Measurements from ENCODE around the gene UBXN10. TPM values are rescaled to one million over a fixed set of nuclear protein-coding genes. Genes with fewer than 3 reads are reported as not detected.
A peak's percentile ranks its signal among the peaks of the same experiment; 100 is the strongest.

Gene UBXN10
- total RNA-seq, 1 donor from 2014 or later = 0.37 TPM

- no peaks in the 10 kb centered on the region for H4K20me1 ChIP-seq (ENCODE audit: low read depth)
- H3K4me3 ChIP-seq = no peak overlapping the region
- no peaks in the 10 kb centered on the region for H3K36me3 ChIP-seq
- DNase-seq (ENCODE audit: low spot score) = no peak
- no peak overlapping the region for H3K27ac ChIP-seq
- Mint-ChIP-seq H3K27ac (no peak overlapping the region), H3K4me3 (no peak overlapping the region), H3K36me3 (no peaks in the 10 kb centered on the region), H3K4me1 (no peaks in the 10 kb centered on the region), H3K9me3 (no peaks in the 10 kb centered on the region), H3K27me3 (ENCODE audit: insufficient read depth, low read depth) (peaks cover 5% of the 10 kb centered on the region)
- no peaks in the 10 kb centered on the region for H3K4me1 ChIP-seq
- no peaks in the 10 kb centered on the region for H3K79me2 ChIP-seq (ENCODE audit: low read depth)
- H3K27me3 ChIP-seq = no peaks in the 10 kb centered on the region
- H3K9ac ChIP-seq = no peak overlapping the region
- TF ChIP-seq EZH2 (IDR thresholded peaks at IDR 0.05) = no peak
- TF ChIP-seq EZH2phosphoT487 (IDR thresholded peaks at IDR 0.05) = no peak
- TF ChIP-seq, protein P1, sequence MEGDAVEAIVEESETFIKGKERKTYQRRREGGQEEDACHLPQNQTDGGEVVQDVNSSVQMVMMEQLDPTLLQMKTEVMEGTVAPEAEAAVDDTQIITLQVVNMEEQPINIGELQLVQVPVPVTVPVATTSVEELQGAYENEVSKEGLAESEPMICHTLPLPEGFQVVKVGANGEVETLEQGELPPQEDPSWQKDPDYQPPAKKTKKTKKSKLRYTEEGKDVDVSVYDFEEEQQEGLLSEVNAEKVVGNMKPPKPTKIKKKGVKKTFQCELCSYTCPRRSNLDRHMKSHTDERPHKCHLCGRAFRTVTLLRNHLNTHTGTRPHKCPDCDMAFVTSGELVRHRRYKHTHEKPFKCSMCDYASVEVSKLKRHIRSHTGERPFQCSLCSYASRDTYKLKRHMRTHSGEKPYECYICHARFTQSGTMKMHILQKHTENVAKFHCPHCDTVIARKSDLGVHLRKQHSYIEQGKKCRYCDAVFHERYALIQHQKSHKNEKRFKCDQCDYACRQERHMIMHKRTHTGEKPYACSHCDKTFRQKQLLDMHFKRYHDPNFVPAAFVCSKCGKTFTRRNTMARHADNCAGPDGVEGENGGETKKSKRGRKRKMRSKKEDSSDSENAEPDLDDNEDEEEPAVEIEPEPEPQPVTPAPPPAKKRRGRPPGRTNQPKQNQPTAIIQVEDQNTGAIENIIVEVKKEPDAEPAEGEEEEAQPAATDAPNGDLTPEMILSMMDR (IDR thresholded peaks at IDR 0.05) = no peak
- H3K9me3 ChIP-seq (ENCODE audit: low read depth) = no peaks in the 10 kb centered on the region
- no peak overlapping the region for H2AFZ ChIP-seq (replicated peaks)
- H3F3A ChIP-seq (ENCODE audit: low read depth) = no peaks in the 10 kb centered on the region
- no peak overlapping the region for H3K4me2 ChIP-seq
Measured at GRCh38 chr1:20137604-20138003, 48.3 kb upstream of the UBXN10 start.

DNA sequence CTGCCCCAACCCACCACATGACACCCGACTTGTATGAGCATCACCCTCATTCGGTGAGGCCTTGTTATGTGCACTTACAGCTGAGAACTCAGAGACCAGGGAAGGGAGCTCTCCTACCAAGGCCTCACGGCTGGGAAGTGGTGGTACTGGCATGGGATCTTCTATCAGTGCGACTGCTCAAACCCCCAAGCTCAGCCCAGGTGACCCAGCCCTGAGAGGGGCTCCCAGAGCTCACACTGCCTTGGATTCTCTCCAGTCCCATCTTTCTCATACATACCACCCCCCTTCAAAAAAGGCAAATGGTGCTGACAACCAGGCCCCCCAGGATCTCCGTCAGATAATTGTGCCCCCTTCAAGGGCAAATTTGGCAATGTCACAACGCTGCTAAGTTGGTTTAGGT lies 47.5 kb upstream of the UBXN10 start:
- H3K27me3 ChIP-seq = no peaks in the 10 kb centered on the region
- Mint-ChIP-seq H3K27ac (no peak overlapping the region), H3K27me3 (ENCODE audit: insufficient read depth, low read depth) (peaks cover 5% of the 10 kb centered on the region), H3K4me3 (no peak overlapping the region), H3K9me3 (no peaks in the 10 kb centered on the region), H3K4me1 (no peaks in the 10 kb centered on the region), H3K36me3 (no peaks in the 10 kb centered on the region)
- no peaks in the 10 kb centered on the region for H3K36me3 ChIP-seq
- H3F3A ChIP-seq (ENCODE audit: low read depth) = no peaks in the 10 kb centered on the region
- no peak overlapping the region for H2AFZ ChIP-seq (replicated peaks)
- no peaks in the 10 kb centered on the region for H3K79me2 ChIP-seq (ENCODE audit: low read depth)
- DNase-seq (ENCODE audit: low spot score) = no peak
- H3K4me1 ChIP-seq = no peaks in the 10 kb centered on the region
- H4K20me1 ChIP-seq (ENCODE audit: low read depth) = no peaks in the 10 kb centered on the region
- H3K27ac ChIP-seq = no peak overlapping the region
- no peaks in the 10 kb centered on the region for H3K9me3 ChIP-seq (ENCODE audit: low read depth)
- no peak overlapping the region for H3K9ac ChIP-seq
- H3K4me2 ChIP-seq = no peak overlapping the region
- TF ChIP-seq EZH2 (IDR thresholded peaks at IDR 0.05) (no peak), EZH2phosphoT487 (IDR thresholded peaks at IDR 0.05) (no peak)
- TF ChIP-seq, protein P1 (IDR thresholded peaks at IDR 0.05) = no peak
- no peak overlapping the region for H3K4me3 ChIP-seq

DNA sequence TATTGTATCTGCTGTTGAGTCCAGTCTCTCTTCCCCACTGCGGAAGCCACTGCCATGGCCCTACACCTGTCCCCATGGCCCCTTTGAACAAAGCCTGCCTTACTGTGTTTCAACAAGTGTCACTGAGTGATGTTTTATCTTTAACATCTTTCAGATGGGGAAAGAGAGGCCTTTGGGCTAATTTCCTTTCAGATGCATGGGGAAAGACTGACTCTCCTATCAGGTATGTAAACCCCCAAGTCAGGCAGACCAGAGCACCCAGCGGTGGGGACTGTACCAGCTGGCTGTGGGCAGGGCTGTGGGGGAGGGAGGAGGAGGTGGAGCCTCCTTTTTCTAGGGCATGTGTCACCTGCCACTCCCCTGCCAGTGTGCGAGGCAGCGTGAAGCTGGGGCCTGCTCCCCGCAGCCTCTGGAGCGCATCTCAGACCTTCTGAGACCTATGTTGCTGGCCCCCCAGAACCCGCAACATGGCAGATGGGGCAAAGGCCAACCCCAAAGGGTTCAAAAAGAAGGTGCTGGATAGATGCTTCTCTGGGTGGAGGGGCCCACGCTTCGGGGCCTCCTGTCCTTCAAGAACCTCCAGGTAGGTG lies 46.8 kb upstream of the UBXN10 start, which contains the start of gene PLA2G2F:
Gene PLA2G2F, plus strand, starts transcription at position 363 of the 590 bp plus-strand sequence. Its CDS starts 105 bp downstream, at position 468.
- peaks cover 5% of the 10 kb centered on the region for H3K27me3 Mint-ChIP-seq (ENCODE audit: insufficient read depth, low read depth)
- no peaks in the 10 kb centered on the region for H3K4me1 Mint-ChIP-seq
- no peaks in the 10 kb centered on the region for H4K20me1 ChIP-seq (ENCODE audit: low read depth)
- H2AFZ ChIP-seq (replicated peaks) = no peak within 1 kb of the TSS
- H3K4me3 ChIP-seq = no peak within 1 kb of the TSS
- H3K9me3 ChIP-seq (ENCODE audit: low read depth) = no peaks in the 10 kb centered on the region
- no peak within 1 kb of the TSS for H3K4me2 ChIP-seq
- H3K27ac Mint-ChIP-seq = peak within 1 kb of the TSS; percentile 53
- no peak within 1 kb of the TSS for H3K9ac ChIP-seq
- TF ChIP-seq EZH2phosphoT487 (IDR thresholded peaks at IDR 0.05) (no peak), EZH2 (IDR thresholded peaks at IDR 0.05) (no peak)
- TF ChIP-seq, protein P1 (IDR thresholded peaks at IDR 0.05) = no peak
- H3K9me3 Mint-ChIP-seq = no peaks in the 10 kb centered on the region
- H3K27me3 ChIP-seq = no peaks in the 10 kb centered on the region
- H3K79me2 ChIP-seq (ENCODE audit: low read depth) = no peaks in the 10 kb centered on the region
- no peak within 1 kb of the TSS for H3K4me3 Mint-ChIP-seq
- H3F3A ChIP-seq (ENCODE audit: low read depth) = no peaks in the 10 kb centered on the region
- H3K36me3 ChIP-seq = no peaks in the 10 kb centered on the region
- no peak within 1 kb of the TSS for H3K27ac ChIP-seq
- H3K36me3 Mint-ChIP-seq = no peaks in the 10 kb centered on the region
- no peak for DNase-seq (ENCODE audit: low spot score)
- H3K4me1 ChIP-seq = no peaks in the 10 kb centered on the region

Data from neural progenitor cell (in vitro differentiated cells).